ENCODE data around the gene ESR1.

ESR1 gene

GRCh38 chr6:152091201-152091600 is 283.7 kb downstream of the ESR1 start:
- no peak overlapping the region for H3K4me2 ChIP-seq
- H3K4me1 ChIP-seq (ENCODE audit: low read depth, poor library complexity, severe bottlenecking) = no peaks in the 10 kb centered on the region
- no peaks in the 10 kb centered on the region for H3K79me2 ChIP-seq (ENCODE audit: insufficient read depth, low read depth)
- TF ChIP-seq, protein P1, sequence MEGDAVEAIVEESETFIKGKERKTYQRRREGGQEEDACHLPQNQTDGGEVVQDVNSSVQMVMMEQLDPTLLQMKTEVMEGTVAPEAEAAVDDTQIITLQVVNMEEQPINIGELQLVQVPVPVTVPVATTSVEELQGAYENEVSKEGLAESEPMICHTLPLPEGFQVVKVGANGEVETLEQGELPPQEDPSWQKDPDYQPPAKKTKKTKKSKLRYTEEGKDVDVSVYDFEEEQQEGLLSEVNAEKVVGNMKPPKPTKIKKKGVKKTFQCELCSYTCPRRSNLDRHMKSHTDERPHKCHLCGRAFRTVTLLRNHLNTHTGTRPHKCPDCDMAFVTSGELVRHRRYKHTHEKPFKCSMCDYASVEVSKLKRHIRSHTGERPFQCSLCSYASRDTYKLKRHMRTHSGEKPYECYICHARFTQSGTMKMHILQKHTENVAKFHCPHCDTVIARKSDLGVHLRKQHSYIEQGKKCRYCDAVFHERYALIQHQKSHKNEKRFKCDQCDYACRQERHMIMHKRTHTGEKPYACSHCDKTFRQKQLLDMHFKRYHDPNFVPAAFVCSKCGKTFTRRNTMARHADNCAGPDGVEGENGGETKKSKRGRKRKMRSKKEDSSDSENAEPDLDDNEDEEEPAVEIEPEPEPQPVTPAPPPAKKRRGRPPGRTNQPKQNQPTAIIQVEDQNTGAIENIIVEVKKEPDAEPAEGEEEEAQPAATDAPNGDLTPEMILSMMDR (conservative IDR thresholded peaks at IDR 0.05; ENCODE audit: low read depth, low read length) = no peak
- H2AFZ ChIP-seq (ENCODE audit: low read depth) = no peak overlapping the region
- H3K27me3 ChIP-seq (ENCODE audit: insufficient read depth, low read depth) = no peaks in the 10 kb centered on the region
- H3K27ac ChIP-seq = no peak overlapping the region
- H4K20me1 ChIP-seq (ENCODE audit: insufficient read depth) = no peaks in the 10 kb centered on the region
- H3K4me3 ChIP-seq (IDR thresholded peaks at IDR 0.05; ENCODE audit: insufficient read depth, low read depth, low read length) = no peak overlapping the region
- H3K9ac ChIP-seq = no peak overlapping the region
- no peaks in the 10 kb centered on the region for H3K36me3 ChIP-seq (ENCODE audit: insufficient read depth)

DNA sequence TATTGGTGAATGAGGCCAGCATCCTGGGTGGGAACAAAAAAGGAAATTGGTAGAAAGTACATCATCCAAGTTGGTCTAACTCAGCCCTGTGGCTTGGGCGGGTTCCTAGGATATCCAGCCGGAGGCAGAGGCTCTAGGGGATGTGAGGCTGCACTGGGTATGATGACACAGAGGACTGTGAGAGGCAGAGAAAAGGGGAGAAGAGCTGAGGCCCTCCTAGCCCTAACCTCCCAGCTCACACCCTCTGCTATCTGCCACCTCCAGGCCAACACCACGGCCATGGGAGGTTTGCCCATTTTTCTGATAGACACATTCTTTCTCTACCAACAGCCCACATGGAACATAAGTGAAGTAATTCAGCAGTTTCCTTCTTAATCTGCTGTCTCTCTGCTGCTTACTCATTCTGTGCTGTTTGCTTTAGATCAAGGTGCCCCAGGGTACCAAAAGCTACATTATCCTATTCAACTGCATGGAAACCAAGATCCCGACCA is 284.4 kb downstream of the ESR1 start:
- Histone ChIP-seq H4K20me1 (ENCODE audit: insufficient read depth) (no peaks in the 10 kb centered on the region), H3K9ac (no peak overlapping the region), H2AFZ (ENCODE audit: low read depth) (no peak overlapping the region), H3K27me3 (ENCODE audit: insufficient read depth, low read depth) (no peaks in the 10 kb centered on the region), H3K4me2 (no peak overlapping the region), H3K4me3 (IDR thresholded peaks at IDR 0.05; ENCODE audit: insufficient read depth, low read depth, low read length) (no peak overlapping the region), H3K79me2 (ENCODE audit: insufficient read depth, low read depth) (no peaks in the 10 kb centered on the region), H3K4me1 (ENCODE audit: low read depth, poor library complexity, severe bottlenecking) (no peaks in the 10 kb centered on the region), H3K36me3 (ENCODE audit: insufficient read depth) (no peaks in the 10 kb centered on the region), H3K27ac (no peak overlapping the region)
- TF ChIP-seq, protein P1 (conservative IDR thresholded peaks at IDR 0.05; ENCODE audit: low read depth, low read length) = no peak

- Histone ChIP-seq H3K4me1 (ENCODE audit: low read depth, poor library complexity, severe bottlenecking) (no peaks in the 10 kb centered on the region), H4K20me1 (ENCODE audit: insufficient read depth) (no peaks in the 10 kb centered on the region), H3K79me2 (ENCODE audit: insufficient read depth, low read depth) (no peaks in the 10 kb centered on the region), H2AFZ (ENCODE audit: low read depth) (no peak overlapping the region), H3K4me2 (no peak overlapping the region), H3K27me3 (ENCODE audit: insufficient read depth, low read depth) (no peaks in the 10 kb centered on the region), H3K36me3 (ENCODE audit: insufficient read depth) (no peaks in the 10 kb centered on the region), H3K27ac (no peak overlapping the region), H3K4me3 (IDR thresholded peaks at IDR 0.05; ENCODE audit: insufficient read depth, low read depth, low read length) (no peak overlapping the region), H3K9ac (no peak overlapping the region)
- TF ChIP-seq, protein P1 (conservative IDR thresholded peaks at IDR 0.05; ENCODE audit: low read depth, low read length) = no peak
Observed at GRCh38 chr6:152093711-152094110, 286.2 kb downstream of the ESR1 start.

DNA sequence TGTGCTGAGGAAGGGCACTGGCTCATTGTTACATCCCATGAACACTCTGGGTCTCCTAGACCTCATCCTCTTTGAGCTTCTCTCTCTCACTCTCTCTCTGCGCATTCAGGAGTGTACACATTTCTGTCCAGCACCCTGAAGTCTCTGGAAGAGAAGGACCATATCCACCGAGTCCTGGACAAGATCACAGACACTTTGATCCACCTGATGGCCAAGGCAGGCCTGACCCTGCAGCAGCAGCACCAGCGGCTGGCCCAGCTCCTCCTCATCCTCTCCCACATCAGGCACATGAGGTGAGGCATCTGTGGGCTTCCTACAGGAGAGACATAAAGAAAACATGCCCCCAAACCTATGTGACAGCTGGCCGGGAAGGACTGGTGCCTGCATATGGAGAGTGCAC is 286.8 kb downstream of the ESR1 start:
- Histone ChIP-seq H3K79me2 (ENCODE audit: insufficient read depth, low read depth) (no peaks in the 10 kb centered on the region), H4K20me1 (ENCODE audit: insufficient read depth) (no peaks in the 10 kb centered on the region), H3K9ac (no peak overlapping the region), H3K36me3 (ENCODE audit: insufficient read depth) (no peaks in the 10 kb centered on the region), H3K4me1 (ENCODE audit: low read depth, poor library complexity, severe bottlenecking) (no peaks in the 10 kb centered on the region), H2AFZ (ENCODE audit: low read depth) (no peak overlapping the region), H3K27me3 (ENCODE audit: insufficient read depth, low read depth) (no peaks in the 10 kb centered on the region), H3K4me2 (no peak overlapping the region), H3K4me3 (IDR thresholded peaks at IDR 0.05; ENCODE audit: insufficient read depth, low read depth, low read length) (no peak overlapping the region), H3K27ac (no peak overlapping the region)
- TF ChIP-seq, protein P1 (conservative IDR thresholded peaks at IDR 0.05; ENCODE audit: low read depth, low read length) = no peak

Measured in KMS-11 (cell line).